Measurements from ENCODE around the gene LDHB. TPM values are rescaled to one million over a fixed set of nuclear protein-coding genes. Genes with fewer than 3 reads are reported as not detected.

The LDHB gene
- total RNA-seq, 1 donor from 2014 or later, result 385 TPM

DNA sequence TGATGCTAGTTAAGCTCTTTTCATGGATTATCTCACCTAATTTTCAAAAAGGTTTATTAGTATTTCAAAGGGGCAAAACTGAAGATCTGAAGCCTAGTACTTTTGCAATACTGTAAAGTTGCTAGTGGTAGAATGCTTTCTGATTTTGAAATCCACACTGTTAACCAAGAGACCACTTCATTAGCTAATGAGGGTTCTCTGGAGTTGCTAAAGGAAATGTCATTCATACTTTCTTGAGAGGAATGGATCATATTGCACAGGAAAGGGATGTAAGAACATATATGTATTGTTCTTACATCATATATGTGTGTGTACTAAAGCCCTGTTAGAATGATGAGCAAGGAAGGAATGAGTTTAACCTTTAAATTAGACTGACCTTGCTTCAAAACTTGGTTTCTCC lies 39.0 kb upstream of the LDHB start:
- no peaks in the 10 kb centered on the region for H3K9me3 Mint-ChIP-seq
- no peaks in the 10 kb centered on the region for H3K27me3 Mint-ChIP-seq
- H3K27ac Mint-ChIP-seq, result no peak overlapping the region
- no peaks in the 10 kb centered on the region for H3K4me1 Mint-ChIP-seq
- no peaks in the 10 kb centered on the region for H3K36me3 Mint-ChIP-seq (ENCODE audit: low read depth)
- POLR2A ChIA-PET, result no interaction called here
- DNase-seq, result no peak
- CTCF ChIA-PET, result interaction anchor here (1.3 to 3.3 kb wide), 2 partner anchors 322 to 747 kb away, joined by 4 to 24 read pairs; no protein-coding TSS in a partner anchor
- TF ChIP-seq, protein P1, sequence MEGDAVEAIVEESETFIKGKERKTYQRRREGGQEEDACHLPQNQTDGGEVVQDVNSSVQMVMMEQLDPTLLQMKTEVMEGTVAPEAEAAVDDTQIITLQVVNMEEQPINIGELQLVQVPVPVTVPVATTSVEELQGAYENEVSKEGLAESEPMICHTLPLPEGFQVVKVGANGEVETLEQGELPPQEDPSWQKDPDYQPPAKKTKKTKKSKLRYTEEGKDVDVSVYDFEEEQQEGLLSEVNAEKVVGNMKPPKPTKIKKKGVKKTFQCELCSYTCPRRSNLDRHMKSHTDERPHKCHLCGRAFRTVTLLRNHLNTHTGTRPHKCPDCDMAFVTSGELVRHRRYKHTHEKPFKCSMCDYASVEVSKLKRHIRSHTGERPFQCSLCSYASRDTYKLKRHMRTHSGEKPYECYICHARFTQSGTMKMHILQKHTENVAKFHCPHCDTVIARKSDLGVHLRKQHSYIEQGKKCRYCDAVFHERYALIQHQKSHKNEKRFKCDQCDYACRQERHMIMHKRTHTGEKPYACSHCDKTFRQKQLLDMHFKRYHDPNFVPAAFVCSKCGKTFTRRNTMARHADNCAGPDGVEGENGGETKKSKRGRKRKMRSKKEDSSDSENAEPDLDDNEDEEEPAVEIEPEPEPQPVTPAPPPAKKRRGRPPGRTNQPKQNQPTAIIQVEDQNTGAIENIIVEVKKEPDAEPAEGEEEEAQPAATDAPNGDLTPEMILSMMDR (IDR thresholded peaks at IDR 0.05), result no peak
- no peak overlapping the region for H3K4me3 Mint-ChIP-seq
- no peak for ATAC-seq (ENCODE audit: low read depth)
- intact Hi-C loops (cut with micrococcal nuclease), result loop anchor here (1.0 kb wide), 1 partner anchor 323 kb away; no protein-coding TSS in a partner anchor

DNA sequence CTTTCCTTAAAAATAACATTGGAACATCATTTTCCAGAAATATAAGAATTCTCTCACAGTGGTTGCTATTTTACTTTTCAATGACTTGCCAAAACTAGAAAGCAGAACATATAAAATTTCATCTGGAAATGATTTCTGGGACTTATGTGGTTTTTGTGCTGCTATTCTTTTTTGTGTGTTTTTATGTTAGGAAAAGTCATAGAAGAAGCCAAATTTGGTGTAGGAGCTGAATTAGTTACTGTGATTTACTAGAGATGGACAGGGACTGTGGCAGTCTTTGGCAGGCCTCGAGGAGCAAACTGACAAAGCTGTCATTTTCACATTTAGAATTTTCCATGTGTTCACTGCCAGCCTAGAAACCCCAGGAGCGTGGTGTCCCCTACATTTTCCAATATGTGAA lies 38.3 kb upstream of the LDHB start:
- TF ChIP-seq, protein P1 (IDR thresholded peaks at IDR 0.05), result no peak
- ATAC-seq (ENCODE audit: low read depth) (no peak), DNase-seq (no peak)
- CTCF ChIA-PET, result interaction anchor here (1.3 to 3.3 kb wide), 2 partner anchors 322 to 748 kb away, joined by 4 to 24 read pairs; no protein-coding TSS in a partner anchor
- H3K36me3 Mint-ChIP-seq (ENCODE audit: low read depth), result no peaks in the 10 kb centered on the region
- POLR2A ChIA-PET, result no interaction called here
- H3K27ac Mint-ChIP-seq, result no peak overlapping the region
- no peak overlapping the region for H3K4me3 Mint-ChIP-seq
- no peaks in the 10 kb centered on the region for H3K9me3 Mint-ChIP-seq
- intact Hi-C loops (cut with micrococcal nuclease), result no loop called here
- H3K4me1 Mint-ChIP-seq, result no peaks in the 10 kb centered on the region
- no peaks in the 10 kb centered on the region for H3K27me3 Mint-ChIP-seq

DNA sequence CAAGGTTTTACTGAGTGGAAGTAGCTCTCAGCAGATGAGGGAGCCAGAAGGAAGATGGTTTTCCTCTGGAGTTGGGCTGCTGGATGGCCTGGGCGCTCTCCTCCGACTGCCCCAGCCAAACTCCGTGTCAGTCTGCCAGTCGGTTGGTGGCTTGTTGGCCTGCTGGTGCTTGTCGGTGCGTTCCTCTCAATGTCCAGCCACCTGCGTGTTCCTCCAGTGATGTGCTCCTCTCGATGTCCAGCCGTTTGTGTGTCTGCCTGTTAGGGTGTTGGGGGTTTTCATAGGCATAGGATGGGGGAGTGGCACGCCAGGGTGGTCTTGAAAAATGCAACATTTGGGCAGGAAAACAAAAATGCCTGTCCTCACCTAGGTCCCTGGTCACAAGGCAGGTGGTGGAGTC lies 37.0 kb upstream of the LDHB start:
- DNase-seq (no peak), ATAC-seq (ENCODE audit: low read depth) (no peak)
- Mint-ChIP-seq H3K9me3 (no peaks in the 10 kb centered on the region), H3K4me1 (no peaks in the 10 kb centered on the region), H3K36me3 (ENCODE audit: low read depth) (no peaks in the 10 kb centered on the region), H3K27me3 (peaks cover 3% of the 10 kb centered on the region), H3K27ac (no peak overlapping the region), H3K4me3 (no peak overlapping the region)
- CTCF ChIA-PET, result interaction anchor here (0.7 kb wide), 1 partner anchor 17 kb away, joined by 4 read pairs; no protein-coding TSS in a partner anchor
- POLR2A ChIA-PET, result no interaction called here
- TF ChIP-seq, protein P1 (IDR thresholded peaks at IDR 0.05), result no peak
- intact Hi-C loops (cut with micrococcal nuclease), result no loop called here

DNA sequence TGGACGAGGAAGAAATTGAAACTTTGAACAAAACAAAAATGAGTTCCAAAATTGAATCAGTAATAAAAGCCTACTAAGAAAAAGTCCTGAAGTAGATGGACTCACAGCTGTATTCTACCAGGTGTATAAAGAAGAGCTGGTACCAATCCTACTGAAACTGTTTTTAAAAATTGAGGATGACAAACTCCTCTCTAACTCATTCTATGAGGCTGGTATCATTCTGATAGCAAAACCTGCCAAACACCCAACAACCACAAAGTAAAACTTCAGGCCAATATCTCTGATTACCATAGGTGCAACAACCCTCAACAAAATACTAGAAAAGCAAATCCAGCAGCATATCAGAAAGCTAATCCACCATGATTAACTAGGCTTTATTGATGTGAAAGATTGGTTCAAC lies 33.9 kb upstream of the LDHB start:
- intact Hi-C loops (cut with micrococcal nuclease), result no loop called here
- ATAC-seq (ENCODE audit: low read depth), result no peak
- H3K9me3 Mint-ChIP-seq, result peaks cover 6% of the 10 kb centered on the region
- H3K4me3 Mint-ChIP-seq, result no peak overlapping the region
- no peak overlapping the region for H3K27ac Mint-ChIP-seq
- H3K4me1 Mint-ChIP-seq, result no peaks in the 10 kb centered on the region
- CTCF ChIA-PET, result no interaction called here
- POLR2A ChIA-PET, result no interaction called here
- no peak for DNase-seq
- TF ChIP-seq, protein P1 (IDR thresholded peaks at IDR 0.05), result no peak
- H3K27me3 Mint-ChIP-seq, result peaks cover 6% of the 10 kb centered on the region
- H3K36me3 Mint-ChIP-seq (ENCODE audit: low read depth), result no peaks in the 10 kb centered on the region

DNA sequence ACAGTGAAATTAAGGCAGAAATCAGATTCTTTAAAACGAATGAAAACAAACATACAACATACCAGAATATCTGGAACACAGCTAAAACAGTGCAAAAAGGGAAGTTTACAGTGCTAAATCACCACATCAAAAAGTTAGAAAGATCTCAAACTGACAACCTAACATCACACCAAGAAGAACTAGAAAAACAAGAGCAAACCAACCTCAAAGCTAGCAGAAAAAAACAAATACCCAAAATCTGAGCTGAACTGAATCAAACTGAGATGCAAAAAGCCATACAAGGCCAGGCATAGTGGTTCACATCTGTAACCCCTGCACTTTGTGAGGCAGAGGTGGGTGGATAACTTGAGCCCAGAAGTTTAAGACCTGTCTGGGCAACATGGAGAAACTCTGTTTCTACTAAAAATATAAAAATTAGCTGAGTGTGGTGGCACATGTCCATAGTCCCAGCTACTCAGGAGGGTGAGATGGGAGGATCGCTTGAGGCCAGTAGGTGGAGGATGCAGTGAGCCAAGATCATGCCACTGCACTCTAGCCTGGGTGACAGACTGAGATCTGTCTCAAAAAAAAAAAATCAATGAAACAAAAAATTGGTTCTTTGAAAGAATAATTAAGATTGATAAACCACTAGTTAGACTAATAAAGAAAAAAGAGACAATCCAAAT lies 33.2 kb upstream of the LDHB start:
- no peak overlapping the region for H3K27ac Mint-ChIP-seq

More for the DNA sequence above, 33.2 kb upstream of the LDHB start:
- Mint-ChIP-seq H3K4me1 (no peaks in the 10 kb centered on the region), H3K36me3 (ENCODE audit: low read depth) (no peaks in the 10 kb centered on the region), H3K27me3 (peaks cover 8% of the 10 kb centered on the region), H3K4me3 (no peak overlapping the region), H3K9me3 (peaks cover 6% of the 10 kb centered on the region)
- intact Hi-C loops (cut with micrococcal nuclease), result no loop called here
- no peak for DNase-seq
- ATAC-seq (ENCODE audit: low read depth), result no peak
- POLR2A ChIA-PET, result no interaction called here
- CTCF ChIA-PET, result no interaction called here
- TF ChIP-seq, protein P1 (IDR thresholded peaks at IDR 0.05), result no peak

Data from activated B cell treated with CpG ODN at 0.5 μM for 24 hours (primary cell).